Kidney (tissue), 14 donors: Measurements from ENCODE around the gene EGFR. TPM values are rescaled to one million over a fixed set of nuclear protein-coding genes. Genes with fewer than 3 reads are reported as not detected.

Source experiments
- DNase-seq, 5 donors: peaks; one replicate each; pipeline ENCODE4 v3.0.0-alpha.2; 2013 to 2020
- FAIRE-seq: peaks from 2 replicates; lab custom pipeline; 2012; peaks lifted over from hg19 to GRCh38; lab: Jason Lieb, UNC
- H3K27ac ChIP-seq, 2 donors: one replicate each; pipeline ENCODE4 v1.7.0; 2013; ENCODE audit warnings: low read depth in 2 of 2, low read length in 2 of 2, inconsistent platforms in 1 of 2
- H3K27me3 ChIP-seq: one replicate; pipeline ENCODE4 v1.7.1; 2013; ENCODE audit warnings: low read length, inconsistent platforms; ENCODE audit not compliant: control insufficient read depth, insufficient read depth
- H3K36me3 ChIP-seq, 3 donors: one replicate each; pipeline versions ENCODE4 v1.7.0 to v1.7.1; 2013; ENCODE audit warnings: low read length in 3 of 3, control low read depth in 1 of 3, inconsistent platforms in 1 of 3; ENCODE audit not compliant: insufficient read depth in 3 of 3, control insufficient read depth in 2 of 3
- H3K4me1 ChIP-seq, 3 donors: one replicate each; pipeline versions ENCODE4 v1.7.0 to v1.7.1; 2013; ENCODE audit warnings: low read length in 3 of 3, inconsistent platforms in 1 of 3, low read depth in 1 of 3; ENCODE audit not compliant: control insufficient read depth in 2 of 3, insufficient read depth in 2 of 3
- H3K4me3 ChIP-seq, 3 donors: one replicate each; pipeline versions ENCODE4 v1.7.0 to v1.8.1; 2013; ENCODE audit warnings: low read length in 3 of 3, control low read depth in 1 of 3, inconsistent platforms in 1 of 3
- H3K9ac ChIP-seq, 3 donors: one replicate each; pipeline versions ENCODE4 v1.7.0 to v1.7.1; 2013; ENCODE audit warnings: low read length in 3 of 3, control low read depth in 1 of 3, inconsistent platforms in 1 of 3
- H3K9me3 ChIP-seq, 3 donors: one replicate each; pipeline versions ENCODE4 v1.7.0 to v1.7.1; 2013; ENCODE audit warnings: low read length in 3 of 3, control low read depth in 1 of 3, inconsistent platforms in 1 of 3; ENCODE audit not compliant: control insufficient read depth in 2 of 3, insufficient read depth in 1 of 3
- CTCF ChIP-seq: IDR thresholded peaks from 3 replicates; pipeline ENCODE4 v1.5.1; 2012; ENCODE audit warnings: mild to moderate bottlenecking, moderate library complexity, borderline replicate concordance; ENCODE audit not compliant: insufficient read depth; ENCODE audit errors: extremely low read depth
- intact Hi-C: fragments of 100-400 bp; cut with DNase I; formaldehyde crosslinking; loops from one replicate; pipeline ENCODE4 v1.11.1; 2022
- polyA plus RNA-seq: library from polyadenylated mRNA; stranded (reverse); fragments of 350-450 nt; fragmentation: Illumina TruSeq; extraction: RNeasy Lipid Tissue Mini Kit (QIAGEN cat#74804); gene quantifications from one replicate; pipeline ENCODE4 v1.2.3, GENCODE V29; 2014; ENCODE audit warnings: low read depth, low replicate concordance; ENCODE audit not compliant: insufficient read depth
- total RNA-seq: library from RNA; stranded (reverse); fragmentation: NEBNext Ultra II Directional; extraction: Animal tissue kit (Norgen Biotek cat#: 25700); gene quantifications from one replicate; pipeline ENCODE4 v1.2.1, GENCODE V29; 2021
- donor health status: control.
- donor health status: control.
- donor health status: control.
- donor health status: control.
- donor health status: control.
- donor health status: DM: yes; HTN: yes; CAD: no.
- donor health status: Normal renal cell carcinoma (clear cell type).

The EGFR gene
- total and polyA plus RNA-seq, 2 donors from 2014 or later, result 5.9 to 61.3 TPM

- Histone ChIP-seq H3K9me3 (no peaks in the 10 kb centered on the region), H3K27me3 (no peaks in the 10 kb centered on the region), H3K36me3 (no peaks in the 10 kb centered on the region), H3K27ac (no peak overlapping the region), H3K4me3 (no peak overlapping the region), H3K4me1 (peaks cover 0 to 25% (median 8%) of the 10 kb centered on the region in 3 donors), H3K9ac (no peak overlapping the region)
- TF ChIP-seq CTCF, result no peak
- DNase-seq, result no peak
- intact Hi-C loops, result no loop called here
- FAIRE-seq, result no peak
Measured at GRCh38 chr7:55135462-55135861, 116.6 kb downstream of the EGFR start.

GRCh38 chr7:55138663-55139062 is 119.8 kb downstream of the EGFR start:
- no peak overlapping the region for H3K9ac ChIP-seq
- no peak for TF ChIP-seq CTCF
- no peaks in the 10 kb centered on the region for H3K27me3 ChIP-seq
- H3K36me3 ChIP-seq, result peaks cover 0 to 4% (median 0%) of the 10 kb centered on the region in 3 donors
- peaks cover 0 to 9% (median 5%) of the 10 kb centered on the region in 3 donors for H3K4me1 ChIP-seq
- H3K27ac ChIP-seq, result no peak overlapping the region
- no peaks in the 10 kb centered on the region for H3K9me3 ChIP-seq
- intact Hi-C loops, result no loop called here
- DNase-seq (no peak), FAIRE-seq (no peak)
- H3K4me3 ChIP-seq, result no peak overlapping the region

GRCh38 chr7:55140221-55140940 is 121.6 kb downstream of the EGFR start:
- Histone ChIP-seq H3K27ac (no peak overlapping the region), H3K4me3 (no peak overlapping the region), H3K4me1 (peaks cover 0 to 25% (median 13%) of the 10 kb centered on the region in 3 donors), H3K36me3 (peaks cover 0 to 4% (median 2%) of the 10 kb centered on the region in 3 donors), H3K9me3 (no peaks in the 10 kb centered on the region), H3K27me3 (no peaks in the 10 kb centered on the region), H3K9ac (no peak overlapping the region)
- DNase-seq, result no peak
- intact Hi-C loops, result no loop called here
- no peak for TF ChIP-seq CTCF
- FAIRE-seq, result no peak

GRCh38 chr7:55140941-55141278 is 122.1 kb downstream of the EGFR start:
- no peak for TF ChIP-seq CTCF
- H3K27me3 ChIP-seq, result no peaks in the 10 kb centered on the region
- DNase-seq (no peak), FAIRE-seq (no peak)
- H3K9ac ChIP-seq, result no peak overlapping the region
- intact Hi-C loops, result no loop called here
- H3K4me1 ChIP-seq, result peaks cover 0 to 25% (median 13%) of the 10 kb centered on the region in 3 donors
- no peaks in the 10 kb centered on the region for H3K9me3 ChIP-seq
- H3K27ac ChIP-seq, result no peak overlapping the region
- peaks cover 0 to 4% (median 2%) of the 10 kb centered on the region in 3 donors for H3K36me3 ChIP-seq
- H3K4me3 ChIP-seq, result no peak overlapping the region
